Transverse colon (tissue), 4 donors: ENCODE data around the gene PER2. TPM values are rescaled to one million over a fixed set of nuclear protein-coding genes. Genes with fewer than 3 reads are reported as not detected.

Source experiments
- DNase-seq: peaks from one replicate; pipeline ENCODE4 v3.0.0-alpha.2; 2019
- H3K27ac ChIP-seq, 4 donors: fragments of 200-600 bp; sonication (generic); 2 replicates each; pipeline ENCODE4 v1.5.1; 2016 to 2018; ENCODE audit warnings: inconsistent platforms in 4 of 4
- H3K27me3 ChIP-seq: fragments of 200-600 bp; sonication (generic); 2 replicates; pipeline ENCODE4 v1.5.1; 2017; ENCODE audit warnings: inconsistent platforms
- H3K36me3 ChIP-seq, 4 donors: fragments of 200-600 bp; sonication (generic); 2 replicates each; pipeline ENCODE4 v1.5.1; 2017 to 2019; ENCODE audit warnings: inconsistent platforms in 4 of 4
- H3K4me1 ChIP-seq, 4 donors: fragments of 200-600 bp; sonication (generic); 2 replicates each; pipeline ENCODE4 v1.5.1; 2017 to 2020; ENCODE audit warnings: inconsistent platforms in 4 of 4
- H3K4me3 ChIP-seq, 4 donors: fragments of 200-600 bp; sonication (generic); 1 replicate in 1 of 4; 2 replicates in 3 of 4; pipeline versions ENCODE4 v1.5.1 to v1.6.1; 2017 to 2019; ENCODE audit warnings: inconsistent platforms in 4 of 4
- H3K9me3 ChIP-seq, 2 donors: fragments of 200-600 bp; sonication (generic); 2 replicates each; pipeline ENCODE4 v1.5.1; 2017 to 2019; ENCODE audit warnings: inconsistent platforms in 2 of 2
- EP300 ChIP-seq: sonication (generic); formaldehyde crosslinking; IDR thresholded peaks from one replicate; pipeline ENCODE4 v1.6.1; 2017; ENCODE audit warnings: antibody characterized with exemption, low read depth
- POLR2A ChIP-seq: fragments of 450-650 bp; IDR thresholded peaks from one replicate; pipeline ENCODE4 v1.6.1; 2016; ENCODE audit warnings: antibody characterized with exemption, mild to moderate bottlenecking, moderate library complexity
- POLR2AphosphoS5 ChIP-seq, 3 donors: sonication (generic); formaldehyde crosslinking; IDR thresholded peaks; one replicate each; pipeline ENCODE4 v1.6.1; 2016; ENCODE audit warnings: antibody characterized with exemption in 3 of 3
- WGBS, 2 donors: methylation state at CpG; one replicate each; pipeline ENCODE4 v1.1.5; 2018; ENCODE audit warnings: low coverage in 1 of 2; 5-methylcytosine and 5-hydroxymethylcytosine counted together
- in situ Hi-C, 4 donors: fragments of 200-750 bp; cut with MboI; loops; one replicate each; pipeline versions ENCODE4 v1.15.0 to v1.15.1; 2017; ENCODE audit warnings: low sequenced_read_pairs in 3 of 4, low pct_ligation_motif_present in 1 of 4, low pct_unique_long_range_greater_than_20kb in 1 of 4
- intact Hi-C: fragments of 100-400 bp; cut with DNase I; formaldehyde crosslinking; loops from one replicate; pipeline ENCODE4 v1.15.1; 2023; ENCODE audit warnings: low total_unique reads
- total RNA-seq, 4 donors: library from RNA; depleted of rRNA; stranded (reverse); fragments of >200 nt; gene quantifications; one replicate each; pipeline ENCODE4 v1.1.0, GENCODE V29; 2016
- TF ChIP-seq, protein P1 (sequence below), 5 experiments: fragments of 200-600 bp in 3 of 5; fragments of 450-650 bp in 2 of 5; sonication (generic) in 3 of 5; IDR thresholded peaks; 1 replicate in 2 of 5; 2 replicates in 3 of 5; pipeline ENCODE4 v1.5.1; 2016 to 2017; ENCODE audit warnings: antibody characterized with exemption in 5 of 5, inconsistent platforms in 3 of 5, mild to moderate bottlenecking in 2 of 5, moderate library complexity in 1 of 5

Gene PER2
- total RNA-seq, 4 donors from 2014 or later: 19.1 to 67.3 (median 32.3) TPM

GRCh38 chr2:238236571-238236970 is 51.8 kb downstream of the PER2 start:
- DNase-seq: no peak

GRCh38 chr2:238235856-238236255 is 52.6 kb downstream of the PER2 start:
- peaks cover 8% of the 10 kb centered on the region for H3K27me3 ChIP-seq
- no peak for TF ChIP-seq EP300
- TF ChIP-seq, protein P1, sequence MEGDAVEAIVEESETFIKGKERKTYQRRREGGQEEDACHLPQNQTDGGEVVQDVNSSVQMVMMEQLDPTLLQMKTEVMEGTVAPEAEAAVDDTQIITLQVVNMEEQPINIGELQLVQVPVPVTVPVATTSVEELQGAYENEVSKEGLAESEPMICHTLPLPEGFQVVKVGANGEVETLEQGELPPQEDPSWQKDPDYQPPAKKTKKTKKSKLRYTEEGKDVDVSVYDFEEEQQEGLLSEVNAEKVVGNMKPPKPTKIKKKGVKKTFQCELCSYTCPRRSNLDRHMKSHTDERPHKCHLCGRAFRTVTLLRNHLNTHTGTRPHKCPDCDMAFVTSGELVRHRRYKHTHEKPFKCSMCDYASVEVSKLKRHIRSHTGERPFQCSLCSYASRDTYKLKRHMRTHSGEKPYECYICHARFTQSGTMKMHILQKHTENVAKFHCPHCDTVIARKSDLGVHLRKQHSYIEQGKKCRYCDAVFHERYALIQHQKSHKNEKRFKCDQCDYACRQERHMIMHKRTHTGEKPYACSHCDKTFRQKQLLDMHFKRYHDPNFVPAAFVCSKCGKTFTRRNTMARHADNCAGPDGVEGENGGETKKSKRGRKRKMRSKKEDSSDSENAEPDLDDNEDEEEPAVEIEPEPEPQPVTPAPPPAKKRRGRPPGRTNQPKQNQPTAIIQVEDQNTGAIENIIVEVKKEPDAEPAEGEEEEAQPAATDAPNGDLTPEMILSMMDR (IDR thresholded peaks at IDR 0.05): no peak
- TF ChIP-seq POLR2A: no peak
- TF ChIP-seq POLR2AphosphoS5 (IDR thresholded peaks at IDR 0.05): no peak
- no peaks in the 10 kb centered on the region for H3K36me3 ChIP-seq
- in situ Hi-C loops (no loop called here), intact Hi-C loops (no loop called here)
- H3K9me3 ChIP-seq: no peaks in the 10 kb centered on the region
- no peak overlapping the region for H3K4me3 ChIP-seq
- peaks cover 5 to 24% (median 20%) of the 10 kb centered on the region in 4 donors for H3K4me1 ChIP-seq
- no peak overlapping the region for H3K27ac ChIP-seq
- 80 to 87% methylated on average over 2 to 7 of the region's 7 CpGs for WGBS, 2 donors
- no peak for DNase-seq

More at GRCh38 chr2:238236571-238236970, 51.8 kb downstream of the PER2 start:
- Histone ChIP-seq H3K27ac (no peak overlapping the region), H3K36me3 (no peaks in the 10 kb centered on the region), H3K4me1 (peaks cover 9 to 28% (median 23%) of the 10 kb centered on the region in 4 donors), H3K9me3 (no peaks in the 10 kb centered on the region), H3K27me3 (peaks cover 8% of the 10 kb centered on the region), H3K4me3 (no peak overlapping the region)
- TF ChIP-seq, protein P1 (IDR thresholded peaks at IDR 0.05): no peak
- no peak for TF ChIP-seq POLR2AphosphoS5 (IDR thresholded peaks at IDR 0.05)
- no peak for TF ChIP-seq EP300
- no peak for TF ChIP-seq POLR2A
- intact Hi-C loops: no loop called here
- in situ Hi-C loops: no loop called here
- 90 to 91% methylated on average over 2 to 4 of the region's 4 CpGs for WGBS, 2 donors

- Histone ChIP-seq H3K4me1 (peaks cover 2 to 19% (median 18%) of the 10 kb centered on the region in 4 donors), H3K4me3 (no peak overlapping the region), H3K36me3 (no peaks in the 10 kb centered on the region), H3K27me3 (peaks cover 8% of the 10 kb centered on the region), H3K9me3 (no peaks in the 10 kb centered on the region), H3K27ac (no peak overlapping the region)
- in situ Hi-C loops: no loop called here
- no peak for TF ChIP-seq POLR2A
- no peak for TF ChIP-seq POLR2AphosphoS5 (IDR thresholded peaks at IDR 0.05)
- TF ChIP-seq EP300: no peak
- TF ChIP-seq, protein P1 (IDR thresholded peaks at IDR 0.05): no peak
- no peak for DNase-seq
- 58 to 82% methylated on average over 7 to 11 of the region's 11 CpGs for WGBS, 2 donors
- intact Hi-C loops: no loop called here
Measured at GRCh38 chr2:238235331-238235732, 53.1 kb downstream of the PER2 start.

- intact Hi-C loops (no loop called here), in situ Hi-C loops (no loop called here)
- Histone ChIP-seq H3K4me1 (peaks cover 0 to 20% (median 18%) of the 10 kb centered on the region in 4 donors), H3K27me3 (peaks cover 3% of the 10 kb centered on the region), H3K9me3 (no peaks in the 10 kb centered on the region), H3K36me3 (no peaks in the 10 kb centered on the region), H3K27ac (no peak overlapping the region), H3K4me3 (no peak overlapping the region)
- TF ChIP-seq, protein P1 (IDR thresholded peaks at IDR 0.05): no peak
- TF ChIP-seq EP300 (no peak), POLR2AphosphoS5 (IDR thresholded peaks at IDR 0.05) (no peak), POLR2A (no peak)
- 72 to 86% methylated on average over 12 of the region's 12 CpGs for WGBS, 2 donors
- no peak for DNase-seq
Measured at GRCh38 chr2:238233625-238234024, 54.8 kb downstream of the PER2 start.
